Neural progenitor cell (in vitro differentiated cells): ENCODE measurements around the gene EID3.

Experiments used
- CTCF ChIP-seq: fragments of 200-600 bp; sonication (generic); IDR thresholded peaks from 2 replicates; pipeline ENCODE4 v1.5.1; 2017; ENCODE audit warnings: antibody characterized with exemption, mild to moderate bottlenecking
- EZH2 ChIP-seq: fragments of 200-600 bp; sonication (generic); IDR thresholded peaks from 2 replicates; pipeline ENCODE4 v1.6.1; 2017; ENCODE audit warnings: antibody characterized with exemption, mild to moderate bottlenecking, moderate library complexity

- TF ChIP-seq CTCF (no peak), EZH2 (no peak)
Observed at GRCh38 chr12:104295954-104296353, 7.6 kb upstream of the EID3 start.
